IMR-90 (cell line): ENCODE data around the gene IFIT3. TPM values are rescaled to one million over a fixed set of nuclear protein-coding genes. Genes with fewer than 3 reads are reported as not detected.

Experiments
- ATAC-seq: fragments of 200-7000 bp; cut with Tn5 transposase; 2 replicates; pipeline ENCODE4 v1.9.1; 2020; ENCODE audit warnings: low read depth, mild to moderate bottlenecking, moderate library complexity
- BruUV-seq: library from RNA; stranded (reverse); fragments of 400-500 nt; replicated peaks from 2 replicates; lab custom pipeline; 2021; lab: Mats Ljungman, UMichigan
- CTCF ChIA-PET: fragments of 300-600 bp; formaldehyde crosslinking; extraction: SDS; loops from one replicate; lab custom pipeline; 2021; ENCODE audit warnings: antibody characterized with exemption; lab: Yijun Ruan, JAX
- POLR2A ChIA-PET: fragments of 300-600 bp; sonication (Branson Sonifier 250); formaldehyde crosslinking; loops from one replicate; lab custom pipeline; 2022; ENCODE audit warnings: antibody characterized with exemption; ENCODE audit not compliant: unreplicated experiment; lab: Charles Lee
- DNase-seq: peaks from one replicate; pipeline ENCODE4 v3.0.0; 2013
- H2AFZ ChIP-seq: replicated peaks from 2 replicates; pipeline ENCODE3; 2013; ENCODE audit warnings: low read length, mild to moderate bottlenecking; ENCODE audit not compliant: poor library complexity
- H2AK5ac ChIP-seq: 2 replicates; pipeline ENCODE4 v1.6.1; 2013; ENCODE audit warnings: low read depth, low read length, inconsistent platforms
- H2AK9ac ChIP-seq: replicated peaks from 2 replicates; pipeline ENCODE3; 2013; ENCODE audit warnings: mild to moderate bottlenecking, low read depth, low read length, moderate library complexity; ENCODE audit not compliant: poor library complexity
- H2BK120ac ChIP-seq: 2 replicates; pipeline ENCODE4 v1.6.1; 2013; ENCODE audit warnings: low read depth, low read length, inconsistent platforms
- H2BK15ac ChIP-seq: 3 replicates; pipeline ENCODE4 v1.6.1; 2013; ENCODE audit warnings: low read depth, low read length, inconsistent platforms
- H2BK20ac ChIP-seq: 2 replicates; pipeline ENCODE4 v1.6.1; 2013; ENCODE audit warnings: low read depth, mild to moderate bottlenecking, inconsistent platforms, low read length, moderate library complexity
- H2BK5ac ChIP-seq: 2 replicates; pipeline ENCODE4 v1.6.1; 2013; ENCODE audit warnings: mild to moderate bottlenecking, low read depth, low read length, inconsistent platforms; ENCODE audit not compliant: poor library complexity, severe bottlenecking
- H3K14ac ChIP-seq: replicated peaks from 2 replicates; pipeline ENCODE4 v1.6.1; 2013; ENCODE audit warnings: low read depth, low read length, inconsistent platforms
- H3K18ac ChIP-seq: 2 replicates; pipeline ENCODE4 v1.6.1; 2013; ENCODE audit warnings: low read depth, low read length, control low read depth
- H3K23ac ChIP-seq: 2 replicates; pipeline ENCODE4 v1.6.1; 2013; ENCODE audit warnings: low read depth, low read length, inconsistent platforms
- H3K27ac ChIP-seq: 2 replicates; pipeline ENCODE4 v1.5.1; 2013; ENCODE audit warnings: mild to moderate bottlenecking, control low read depth, low read length; ENCODE audit not compliant: insufficient read depth
- H3K27me3 ChIP-seq: 2 replicates; pipeline ENCODE4 v1.6.1; 2013; ENCODE audit warnings: low read length; ENCODE audit not compliant: control insufficient read depth, insufficient read depth
- H3K36me3 ChIP-seq: 2 replicates; pipeline ENCODE4 v1.6.1; 2013; ENCODE audit warnings: low read length, mixed read lengths; ENCODE audit not compliant: control insufficient read depth, insufficient read depth
- H3K4ac ChIP-seq: 2 replicates; pipeline ENCODE4 v1.6.1; 2013; ENCODE audit warnings: low read depth, low read length, inconsistent platforms
- H3K4me1 ChIP-seq: 2 replicates; pipeline ENCODE4 v1.6.1; 2013; ENCODE audit warnings: low read length, mixed read lengths; ENCODE audit not compliant: control insufficient read depth, insufficient read depth
- H3K4me2 ChIP-seq: 2 replicates; pipeline ENCODE4 v1.6.1; 2013; ENCODE audit warnings: low read depth, mild to moderate bottlenecking, control low read depth, low read length, moderate library complexity
- H3K4me3 ChIP-seq: 2 replicates; pipeline ENCODE4 v1.5.1; 2013; ENCODE audit warnings: low read depth, mild to moderate bottlenecking, control low read depth, low read length, moderate library complexity; ENCODE audit not compliant: insufficient read depth
- H3K56ac ChIP-seq: 2 replicates; pipeline ENCODE4 v1.6.1; 2013; ENCODE audit warnings: low read length, inconsistent platforms; ENCODE audit not compliant: insufficient read depth; ENCODE audit errors: extremely low read depth
- H3K79me1 ChIP-seq, 2 experiments: 2 replicates each; pipeline ENCODE4 v1.6.1; 2013; ENCODE audit warnings: low read length in 2 of 2, inconsistent platforms in 1 of 2, low read depth in 1 of 2
- H3K9ac ChIP-seq: 2 replicates; pipeline ENCODE4 v1.6.1; 2013; ENCODE audit warnings: low read depth, low read length, control low read depth
- H3K9me1 ChIP-seq: 2 replicates; pipeline ENCODE4 v1.6.1; 2013; ENCODE audit warnings: low read length, inconsistent platforms; ENCODE audit not compliant: insufficient read depth
- H3K9me3 ChIP-seq: 2 replicates; pipeline ENCODE4 v1.6.1; 2013; ENCODE audit warnings: low read length; ENCODE audit not compliant: control insufficient read depth, insufficient read depth
- H4K20me1 ChIP-seq: 2 replicates; pipeline ENCODE4 v1.6.1; 2013; ENCODE audit warnings: low read length, inconsistent platforms; ENCODE audit not compliant: insufficient read depth
- H4K5ac ChIP-seq: 2 replicates; pipeline ENCODE4 v1.6.1; 2013; ENCODE audit warnings: mild to moderate bottlenecking, low read depth, low read length, control low read depth
- H4K8ac ChIP-seq, 2 experiments: 2 replicates each; pipeline ENCODE4 v1.6.1; 2013; ENCODE audit warnings: low read depth in 2 of 2, low read length in 2 of 2, control low read depth in 1 of 2, inconsistent platforms in 1 of 2
- H4K91ac ChIP-seq: 2 replicates; pipeline ENCODE4 v1.6.1; 2013; ENCODE audit warnings: low read depth, low read length, inconsistent platforms; ENCODE audit not compliant: insufficient read depth
- BHLHE40 ChIP-seq: fragments of 150-350 bp; IDR thresholded peaks from 2 replicates; pipeline ENCODE4 v1.6.1; 2016; ENCODE audit warnings: mild to moderate bottlenecking, low read depth, low read length
- FOS ChIP-seq: fragments of 150-350 bp; IDR thresholded peaks from 2 replicates; pipeline ENCODE4 v1.6.1; 2016; ENCODE audit warnings: low read depth, low read length
- MAFK ChIP-seq: IDR thresholded peaks from 2 replicates; pipeline ENCODE4 v1.6.1; 2012; ENCODE audit warnings: low read depth, low read length, improper control_type of control experiment
- MAZ ChIP-seq: IDR thresholded peaks from 2 replicates; pipeline ENCODE4 v1.6.1; 2012; ENCODE audit warnings: low read depth, mild to moderate bottlenecking, low read length, improper control_type of control experiment, moderate library complexity, borderline replicate concordance
- MXI1 ChIP-seq: IDR thresholded peaks from 2 replicates; pipeline ENCODE4 v1.6.1; 2012; ENCODE audit warnings: low read depth, mild to moderate bottlenecking, low read length, moderate library complexity, borderline replicate concordance
- NFE2L2 ChIP-seq: fragments of 150-350 bp; IDR thresholded peaks from 2 replicates; pipeline ENCODE4 v1.6.1; 2016; ENCODE audit warnings: low read depth, mild to moderate bottlenecking, low read length
- SMC3 ChIP-seq: fragments of 150-350 bp; IDR thresholded peaks from 2 replicates; pipeline ENCODE4 v1.6.1; 2016; ENCODE audit warnings: low read depth, mild to moderate bottlenecking, antibody characterized with exemption, low read length, moderate library complexity
- WGBS, 2 experiments: methylation state at CpG; one replicate each; pipeline versions ENCODE4 v1.1.5 to v1.1.7; 2013; ENCODE audit warnings: missing lambda C conversion rate in 2 of 2; ENCODE audit not compliant: insufficient read length in 1 of 2; ENCODE audit errors: extremely low coverage in 2 of 2; 5-methylcytosine and 5-hydroxymethylcytosine counted together
- dilution Hi-C: fragments of 300-500 bp; cut with HindIII; formaldehyde crosslinking; loops from one replicate; pipeline ENCODE4 v1.14.3; 2018; ENCODE audit warnings: low sequenced_read_pairs; ENCODE audit not compliant: unreplicated experiment
- in situ Hi-C: fragments of 300-500 bp; cut with MboI; formaldehyde crosslinking; loops from 3 replicates; pipeline ENCODE4 v1.14.3; 2019; ENCODE audit warnings: low sequenced_read_pairs, inconsistent platforms, mixed read lengths
- intact Hi-C: fragments of 100-400 bp; cut with micrococcal nuclease; formaldehyde crosslinking; loops from 2 replicates; pipeline ENCODE4 v1.10.0; 2022
- polyA plus RNA-seq, 3 experiments: library from polyadenylated mRNA; depleted of rRNA; stranded (reverse); fragments of >200 nt; gene quantifications; 2 replicates each; pipeline ENCODE4 v1.2.3, GENCODE V29; 2012; ENCODE audit warnings: low replicate concordance in 1 of 3
- total RNA-seq: library from RNA; depleted of rRNA; stranded (reverse); fragments of >200 nt; gene quantifications from 2 replicates; pipeline ENCODE4 v1.2.3, GENCODE V29; 2012
- TF ChIP-seq, protein P1 (sequence below): fragments of 150-350 bp; IDR thresholded peaks from 2 replicates; pipeline ENCODE4 v1.6.1; 2016; ENCODE audit warnings: low read depth, mild to moderate bottlenecking, low read length, moderate library complexity, borderline replicate concordance

IFIT3 gene
- total and polyA plus RNA-seq, 2 of the 4 experiments (the other 2 are of a cell fraction), result 3.5 to 7.3 TPM

- peak overlapping the region; percentile 24; the same call in 1 of the 2 replicates for H4K91ac ChIP-seq
- H2BK20ac ChIP-seq, result 0 out of 2 replicates have a peak overlapping the region, but pooled peaks have one; percentile 17
- peak overlapping the region; percentile 13; the same call in 1 of the 2 replicates for H3K18ac ChIP-seq
- H2BK5ac ChIP-seq, result no peak overlapping the region
- peak overlapping the region; percentile 23; the same call in 1 of the 3 replicates for H2BK15ac ChIP-seq
- no peak overlapping the region for H3K27ac ChIP-seq
- intact Hi-C loops (loop anchor here (5.0 kb wide), 1 partner anchor 445 kb away; the partner anchor contains the start of gene ANKRD22), dilution Hi-C loops (no loop called here), in situ Hi-C loops (no loop called here)
- ATAC-seq (no peak), DNase-seq (no peak)
- no peak overlapping the region for H4K5ac ChIP-seq
- no peaks in the 10 kb centered on the region for H4K20me1 ChIP-seq
- 100% methylated on average over 1 of the region's 5 CpGs; no CpG with 5 or more reads in 1 of the 2 experiments for WGBS, 2 experiments
- no peak overlapping the region for H3K4me3 ChIP-seq
- no peaks in the 10 kb centered on the region for H3K9me3 ChIP-seq
- no peak overlapping the region for H4K8ac ChIP-seq
- no peak overlapping the region for H3K56ac ChIP-seq
- H3K9ac ChIP-seq, result no peak overlapping the region
- no peaks in the 10 kb centered on the region for H3K27me3 ChIP-seq
- H2BK120ac ChIP-seq, result no peak overlapping the region
- BruUV-seq, result no TSS peak
- ChIA-PET CTCF (no interaction called here), POLR2A (no interaction called here)
- no peaks in the 10 kb centered on the region for H3K79me1 ChIP-seq
- no peak overlapping the region; the same call in 1 of the 2 replicates for H2AK5ac ChIP-seq
- H2AK9ac ChIP-seq, result no peak overlapping the region
- 0 out of 2 replicates have a peak overlapping the region, but pooled peaks have one; percentile 7 for H3K4ac ChIP-seq
- H3K4me1 ChIP-seq, result peaks cover 10% of the 10 kb centered on the region
- H3K36me3 ChIP-seq, result no peaks in the 10 kb centered on the region
- H3K14ac ChIP-seq, result no peak overlapping the region
- no peak overlapping the region for H3K4me2 ChIP-seq
- peak overlapping the region; percentile 5 for H2AFZ ChIP-seq
- no peak overlapping the region for H3K23ac ChIP-seq
- no peak for TF ChIP-seq NFE2L2
- no peak for TF ChIP-seq BHLHE40
- no peak for TF ChIP-seq MXI1
- no peak for TF ChIP-seq MAFK
- TF ChIP-seq FOS, result no peak
- no peak for TF ChIP-seq MAZ
- TF ChIP-seq, protein P1, sequence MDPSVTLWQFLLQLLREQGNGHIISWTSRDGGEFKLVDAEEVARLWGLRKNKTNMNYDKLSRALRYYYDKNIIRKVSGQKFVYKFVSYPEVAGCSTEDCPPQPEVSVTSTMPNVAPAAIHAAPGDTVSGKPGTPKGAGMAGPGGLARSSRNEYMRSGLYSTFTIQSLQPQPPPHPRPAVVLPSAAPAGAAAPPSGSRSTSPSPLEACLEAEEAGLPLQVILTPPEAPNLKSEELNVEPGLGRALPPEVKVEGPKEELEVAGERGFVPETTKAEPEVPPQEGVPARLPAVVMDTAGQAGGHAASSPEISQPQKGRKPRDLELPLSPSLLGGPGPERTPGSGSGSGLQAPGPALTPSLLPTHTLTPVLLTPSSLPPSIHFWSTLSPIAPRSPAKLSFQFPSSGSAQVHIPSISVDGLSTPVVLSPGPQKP, result no peak
- TF ChIP-seq SMC3, result no peak
- no peaks in the 10 kb centered on the region; the same call in 1 of the 2 replicates for H3K9me1 ChIP-seq
Observed at GRCh38 chr10:89297791-89298190, 30.0 kb upstream of the IFIT3 start.
